Right hindlimb (tissue), 1 donor: ENCODE measurements around the gene SLC13A3.

Experiments used
- DNase-seq: peaks from one replicate; pipeline ENCODE4 v3.0.0-alpha.2; 2018

SLC13A3 gene

GRCh38 chr20:46631874-46632446 lies 19.3 kb downstream of the SLC13A3 start:
- no peak for DNase-seq

GRCh38 chr20:46631212-46631869 lies 19.9 kb downstream of the SLC13A3 start:
- DNase-seq, result no peak

GRCh38 chr20:46630306-46630705 lies 21.0 kb downstream of the SLC13A3 start:
- DNase-seq, result no peak

DNA sequence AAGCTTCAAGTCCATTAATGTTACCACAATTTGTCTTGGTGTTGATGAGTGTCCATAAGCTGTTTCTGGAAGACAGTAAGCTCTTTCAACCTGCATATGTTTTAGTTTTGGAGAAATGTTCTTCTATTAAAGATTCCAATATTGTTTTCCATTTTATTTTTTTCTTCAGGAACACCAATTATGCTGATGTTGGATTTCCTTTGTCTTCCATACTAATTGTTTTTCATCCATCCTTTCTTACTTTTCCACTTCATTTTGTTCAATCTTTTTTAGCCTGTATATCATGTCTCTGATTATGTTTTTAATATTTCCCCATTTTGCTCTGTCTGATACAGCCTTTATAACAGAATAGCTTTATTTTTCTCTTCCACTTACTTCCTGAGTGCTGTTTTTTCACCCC lies 21.9 kb downstream of the SLC13A3 start:
- no peak for DNase-seq

GRCh38 chr20:46627234-46627633 lies 24.0 kb downstream of the SLC13A3 start:
- no peak for DNase-seq

DNA sequence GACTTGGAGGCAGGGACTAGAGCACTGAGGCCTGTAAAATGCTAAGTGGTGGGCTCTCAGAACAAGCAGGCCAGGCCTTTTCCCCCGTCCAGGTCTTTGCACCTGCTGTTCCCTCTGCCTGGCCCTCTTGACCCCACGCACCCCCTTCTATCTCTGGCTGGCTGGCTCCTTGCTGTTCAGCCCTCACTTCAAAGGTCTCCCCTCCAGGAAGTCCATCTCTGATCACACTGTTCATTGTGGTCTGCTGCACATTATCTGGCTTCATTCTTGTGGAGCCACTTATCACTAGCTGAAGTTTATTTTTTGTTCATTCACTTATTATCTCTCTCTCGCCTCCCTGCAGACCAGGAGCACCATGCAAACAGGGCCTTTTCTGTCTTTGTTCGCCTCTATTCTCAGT lies 24.5 kb downstream of the SLC13A3 start:
- DNase-seq, result no peak

- DNase-seq, result no peak
Measured at GRCh38 chr20:46625875-46626373, 25.3 kb downstream of the SLC13A3 start.

DNA sequence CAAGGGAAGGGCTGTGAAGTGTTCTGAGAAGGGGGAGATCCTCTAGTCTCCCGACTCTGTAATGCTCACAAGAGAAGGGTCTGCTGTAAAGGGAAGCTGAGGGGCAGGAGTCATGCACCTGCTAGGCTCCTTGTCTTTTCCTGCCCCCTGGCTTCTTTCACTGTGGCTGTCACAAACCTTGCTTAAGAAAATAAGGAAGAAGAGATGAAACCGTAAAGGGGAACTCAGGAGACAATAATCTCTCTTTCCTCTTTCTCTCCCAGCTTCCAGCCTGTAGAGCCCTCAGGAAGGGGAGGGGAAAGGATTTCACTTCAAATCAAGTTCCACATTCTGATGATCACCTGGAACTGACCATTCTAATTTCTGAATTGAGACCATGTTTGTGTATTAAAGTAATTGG lies 26.3 kb downstream of the SLC13A3 start:
- no peak for DNase-seq

- no peak for DNase-seq
Measured at GRCh38 chr20:46622165-46622564, 29.1 kb downstream of the SLC13A3 start.

DNA sequence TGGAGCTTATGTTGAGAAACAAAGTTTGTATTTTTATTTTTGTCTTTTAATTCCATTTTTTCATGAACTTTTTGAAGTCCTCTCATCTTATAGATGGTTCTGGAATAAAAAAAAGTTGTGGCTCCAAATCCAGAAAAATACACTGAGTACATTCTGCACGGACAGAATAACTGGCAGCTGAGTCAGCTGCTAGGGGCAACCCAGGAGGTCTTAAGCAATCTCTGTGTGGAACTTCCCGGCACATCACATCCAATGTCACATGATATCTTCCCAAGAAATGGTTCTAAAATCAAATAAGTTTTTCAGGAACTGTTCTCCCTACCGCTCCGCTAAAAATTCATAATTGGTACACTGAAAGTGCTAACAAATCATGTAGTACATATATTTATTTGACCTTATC lies 29.8 kb downstream of the SLC13A3 start:
- no peak for DNase-seq

DNA sequence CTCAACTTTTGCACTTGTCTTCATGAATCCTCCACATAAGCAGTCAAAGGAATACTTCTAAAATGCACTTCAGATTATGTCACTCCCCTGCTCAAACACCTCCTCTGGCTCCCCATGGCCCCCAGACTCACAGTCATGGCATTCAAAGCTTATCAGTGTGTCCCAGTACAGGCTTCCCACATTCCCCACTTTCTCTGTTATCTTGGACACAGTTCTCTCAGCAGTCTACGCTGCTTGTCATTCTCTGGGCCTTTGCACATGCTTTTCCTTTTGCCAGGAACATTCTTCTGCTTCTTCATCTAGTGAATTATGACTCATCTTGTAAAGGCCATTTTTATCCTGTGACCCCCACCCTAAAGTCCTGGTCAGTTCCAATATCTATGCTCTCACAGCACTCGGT lies 31.8 kb downstream of the SLC13A3 start:
- no peak for DNase-seq

DNA sequence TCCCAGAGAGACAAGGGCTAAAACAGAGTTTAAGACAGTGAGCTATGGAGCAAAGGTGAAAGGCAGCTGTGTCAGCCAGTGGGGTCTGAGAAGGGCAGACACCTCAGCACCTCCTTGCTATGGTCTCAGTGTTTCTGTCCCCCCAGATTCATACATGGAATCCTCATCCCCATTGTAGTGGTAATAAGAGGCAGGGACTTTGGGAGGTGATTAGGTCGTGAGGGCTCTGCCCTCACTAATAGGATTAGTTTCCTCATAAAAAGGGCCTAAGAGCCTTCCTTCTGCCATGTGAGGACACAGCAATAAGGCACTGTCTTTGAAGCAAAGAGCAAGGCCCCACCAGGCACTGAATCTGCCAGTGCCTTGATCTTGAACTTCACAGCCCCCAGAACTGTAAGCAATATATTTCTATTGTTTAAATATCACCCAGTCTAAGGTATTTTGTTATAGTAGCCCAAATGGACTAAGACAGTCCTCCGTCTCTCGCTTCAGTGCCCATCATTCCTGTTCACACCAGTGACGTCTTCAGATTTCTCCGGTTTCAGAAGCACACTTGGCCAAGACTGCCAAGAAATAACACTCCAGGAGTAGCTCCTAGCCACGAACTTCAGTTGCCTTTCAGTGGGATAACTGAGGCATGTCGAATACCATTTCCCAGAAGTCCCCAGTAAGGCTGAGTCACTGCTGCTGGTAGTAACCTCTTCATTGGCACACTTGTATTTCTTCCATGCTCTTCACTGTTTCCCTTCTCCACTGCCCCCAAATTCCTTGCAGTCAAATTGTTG lies 32.8 kb downstream of the SLC13A3 start:
- DNase-seq, result no peak

GRCh38 chr20:46614503-46614902 lies 36.8 kb downstream of the SLC13A3 start:
- DNase-seq, result no peak

DNA sequence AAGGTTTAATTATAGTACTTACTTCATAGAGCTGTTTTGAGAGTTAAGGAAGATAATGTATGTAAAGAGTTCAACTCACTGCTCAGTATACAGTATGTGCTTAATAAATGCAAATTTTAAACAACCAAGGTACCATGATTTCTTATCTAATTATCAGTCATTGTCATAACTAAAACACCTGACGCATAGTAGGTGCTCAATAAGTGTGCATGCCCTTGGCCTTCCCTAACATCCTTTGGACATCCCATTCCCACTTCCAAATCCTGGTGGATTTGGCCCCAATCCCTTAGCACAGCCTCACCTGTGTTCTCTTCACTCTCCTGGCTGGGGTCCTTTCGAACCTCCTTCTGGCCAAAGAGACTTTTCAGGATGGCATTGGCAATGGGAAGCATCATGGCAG lies 41.1 kb downstream of the SLC13A3 start:
- DNase-seq, result no peak

- DNase-seq, result no peak
Measured at GRCh38 chr20:46609043-46609442, 42.2 kb downstream of the SLC13A3 start.

- no peak for DNase-seq
Measured at GRCh38 chr20:46607849-46608497, 43.3 kb downstream of the SLC13A3 start.

- DNase-seq, result no peak
Measured at GRCh38 chr20:46607191-46607848, 43.9 kb downstream of the SLC13A3 start.

DNA sequence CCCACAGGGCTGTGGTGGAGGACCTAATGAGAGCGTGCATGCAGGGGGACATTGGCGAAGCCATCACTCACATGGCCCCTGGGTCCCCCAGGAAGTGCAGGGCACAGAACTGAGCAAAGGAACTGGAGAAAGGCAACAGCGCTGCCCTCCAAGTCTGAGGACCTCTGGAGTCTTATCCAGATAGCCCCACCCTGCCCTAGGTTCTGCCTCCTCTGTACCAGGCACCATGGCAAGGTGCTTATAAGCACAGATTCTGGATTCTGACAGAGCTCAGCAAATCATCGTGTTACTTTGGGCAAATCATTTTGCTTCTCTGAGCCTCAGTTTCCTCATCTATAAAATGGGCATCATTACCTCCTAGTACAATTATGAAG lies 44.5 kb downstream of the SLC13A3 start:
- DNase-seq, result no peak

- DNase-seq, result no peak
Measured at GRCh38 chr20:46605978-46606816, 45.1 kb downstream of the SLC13A3 start.

DNA sequence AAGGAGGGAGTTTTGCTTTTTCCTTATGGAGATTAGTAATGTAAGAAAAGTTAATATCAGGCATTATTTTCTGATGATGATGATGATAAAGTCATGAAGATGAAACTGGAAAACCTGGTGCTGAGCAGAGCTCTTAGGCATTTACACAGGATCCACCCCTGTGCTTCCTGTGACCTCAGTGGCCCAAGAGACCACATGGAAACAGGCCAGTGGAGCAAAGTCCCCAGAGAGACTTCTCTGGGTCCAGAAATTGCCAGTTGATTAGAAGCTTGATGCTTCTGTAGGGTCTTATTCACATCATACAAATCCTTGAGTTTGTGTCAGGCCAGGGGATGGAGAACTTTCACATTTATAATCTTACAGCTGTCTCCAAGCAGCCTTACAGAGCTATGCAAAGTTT lies 46.1 kb downstream of the SLC13A3 start:
- no peak for DNase-seq

- no peak for DNase-seq
Measured at GRCh38 chr20:46604551-46605133, 46.6 kb downstream of the SLC13A3 start.

DNA sequence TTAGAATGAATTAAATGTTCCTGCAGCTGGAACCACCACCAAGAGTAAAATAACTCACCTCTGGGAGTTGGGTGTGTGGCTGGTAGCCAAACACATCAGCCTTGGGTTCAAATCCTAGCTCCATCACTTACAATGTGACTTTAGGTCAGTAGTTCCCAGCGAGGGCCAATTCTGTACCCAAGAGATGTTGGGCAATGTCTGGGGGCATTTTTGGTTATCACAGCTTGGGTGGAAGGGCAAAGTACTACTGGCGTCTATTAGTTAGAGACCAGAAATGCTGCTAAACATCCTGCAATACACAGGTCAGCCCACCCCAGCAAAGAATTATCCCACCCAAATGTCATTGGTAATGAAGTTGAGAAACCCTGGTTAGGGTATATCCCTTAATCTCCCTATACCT lies 48.8 kb downstream of the SLC13A3 start:
- DNase-seq, result no peak
